Measurements from ENCODE around the gene HELZ2. TPM values are rescaled to one million over a fixed set of nuclear protein-coding genes. Genes with fewer than 3 reads are reported as not detected.

The HELZ2 gene
- total and polyA plus RNA-seq, 10 of the 15 experiments (the other 5 are each of a cell fraction or from before 2014, with no cell fraction given), result 0.05 to 33.3 (median 6.2) TPM

- CTCF ChIA-PET, result no interaction called here
- intact Hi-C loops (cut with micrococcal nuclease; ENCODE audit: unreplicated experiment), result no loop called here
Measured at GRCh38 chr20:63594043-63594561, 20.1 kb upstream of the HELZ2 start.

GRCh38 chr20:63592661-63593060, 18.6 kb upstream of the HELZ2 start:
- H3K36me3 ChIP-seq (ENCODE audit: control insufficient read depth in 2 of 2, insufficient read depth in 2 of 2, low read length in 1 of 2), result peaks cover 4 to 7% of the 10 kb centered on the region in 2 experiments; a peak in 3 of 4 replicates
- in situ Hi-C loops (cut with MboI), result no loop called here
- no peak overlapping the region for H3K9ac ChIP-seq (ENCODE audit: control insufficient read depth, insufficient read depth, low read length)
- intact Hi-C loops (cut with micrococcal nuclease; ENCODE audit: unreplicated experiment), result no loop called here
- no peak overlapping the region for H3K4me2 ChIP-seq (ENCODE audit: control insufficient read depth, insufficient read depth)
- no peaks in the 10 kb centered on the region for H3K27me3 ChIP-seq (replicated peaks in 1 of 2; ENCODE audit: control insufficient read depth in 2 of 2, insufficient read depth in 2 of 2, low read length in 1 of 2)
- H3K79me2 ChIP-seq (ENCODE audit: control insufficient read depth, insufficient read depth, low read length), result no peaks in the 10 kb centered on the region
- CTCF ChIA-PET, result no interaction called here
- no TSS peak for BruUV-seq (replicated peaks)
- no peaks in the 10 kb centered on the region for H3K4me1 ChIP-seq (ENCODE audit: control insufficient read depth, insufficient read depth, low read length)
- DNase-seq (ENCODE audit: low read depth, low spot score), result no peak
- 89% methylated on average over 13 of the region's 13 CpGs for WGBS (ENCODE audit: insufficient coverage, insufficient replicate concordance, low lambda C conversion rate, missing lambda C conversion rate)
- no peak overlapping the region for H3K4me3 ChIP-seq
- SMC1A ChIA-PET (ENCODE audit: uncharacterized antibody, unreplicated experiment), result no interaction called here
- ATAC-seq, result no peak
- no peak for FAIRE-seq
- RAD21 ChIA-PET (ENCODE audit: unreplicated experiment), result no interaction called here
- no peak overlapping the region for H3K27ac ChIP-seq (ENCODE audit: control insufficient read depth, insufficient read depth)
- H2AFZ ChIP-seq (ENCODE audit: control insufficient read depth, low read depth, low read length), result no peak overlapping the region
- no peaks in the 10 kb centered on the region for H3K9me3 ChIP-seq (replicated peaks; ENCODE audit: control insufficient read depth, insufficient read depth, low read length)
- no peaks in the 10 kb centered on the region for H4K20me1 ChIP-seq (ENCODE audit: control insufficient read depth, insufficient read depth)
- POLR2A ChIA-PET, result no interaction called here
- TF ChIP-seq MTA3 (IDR thresholded peaks at IDR 0.05; ENCODE audit: borderline replicate concordance, low read length) (no peak), TARDBP (IDR thresholded peaks at IDR 0.05; ENCODE audit: borderline replicate concordance) (no peak), IKZF1 (conservative IDR thresholded peaks at IDR 0.05) (no peak), ZBTB33 (IDR thresholded peaks at IDR 0.05) (no peak)
- TF ChIP-seq, protein P1, sequence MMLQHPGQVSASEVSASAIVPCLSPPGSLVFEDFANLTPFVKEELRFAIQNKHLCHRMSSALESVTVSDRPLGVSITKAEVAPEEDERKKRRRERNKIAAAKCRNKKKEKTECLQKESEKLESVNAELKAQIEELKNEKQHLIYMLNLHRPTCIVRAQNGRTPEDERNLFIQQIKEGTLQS (IDR thresholded peaks at IDR 0.05; ENCODE audit: borderline replicate concordance, extremely low read depth, low read depth, low read length), result no peak

More at GRCh38 chr20:63594043-63594561, 20.1 kb upstream of the HELZ2 start:
- Histone ChIP-seq H3K9ac (ENCODE audit: control insufficient read depth, insufficient read depth, low read length) (no peak overlapping the region), H3K4me1 (ENCODE audit: control insufficient read depth, insufficient read depth, low read length) (no peaks in the 10 kb centered on the region), H2AFZ (ENCODE audit: control insufficient read depth, low read depth, low read length) (no peak overlapping the region), H3K27ac (ENCODE audit: control insufficient read depth, insufficient read depth) (no peak overlapping the region), H3K9me3 (replicated peaks; ENCODE audit: control insufficient read depth, insufficient read depth, low read length) (no peaks in the 10 kb centered on the region), H3K36me3 (ENCODE audit: control insufficient read depth in 2 of 2, insufficient read depth in 2 of 2, low read length in 1 of 2) (peaks cover 4 to 8% of the 10 kb centered on the region in 2 experiments; a peak in 3 of 4 replicates), H3K27me3 (replicated peaks in 1 of 2; ENCODE audit: control insufficient read depth in 2 of 2, insufficient read depth in 2 of 2, low read length in 1 of 2) (no peaks in the 10 kb centered on the region), H3K79me2 (ENCODE audit: control insufficient read depth, insufficient read depth, low read length) (no peaks in the 10 kb centered on the region), H3K4me3 (no peak overlapping the region), H4K20me1 (ENCODE audit: control insufficient read depth, insufficient read depth) (no peaks in the 10 kb centered on the region), H3K4me2 (ENCODE audit: control insufficient read depth, insufficient read depth) (no peak overlapping the region)
- in situ Hi-C loops (cut with MboI), result no loop called here
- RAD21 ChIA-PET (ENCODE audit: unreplicated experiment), result no interaction called here
- ATAC-seq (no peak), DNase-seq (ENCODE audit: low read depth, low spot score) (no peak), FAIRE-seq (no peak)
- POLR2A ChIA-PET, result no interaction called here
- SMC1A ChIA-PET (ENCODE audit: uncharacterized antibody, unreplicated experiment), result no interaction called here
- no peak for TF ChIP-seq SMARCA5 (IDR thresholded peaks at IDR 0.05)
- TF ChIP-seq NKRF (conservative IDR thresholded peaks at IDR 0.05), result no peak
- no TSS peak for BruUV-seq (replicated peaks)
- 88% methylated on average over 10 of the region's 10 CpGs for WGBS (ENCODE audit: insufficient coverage, insufficient replicate concordance, low lambda C conversion rate, missing lambda C conversion rate)

All from GM12878 (cell line).